Thymus (tissue), 11 donors: ENCODE measurements around the gene RAB3IL1. TPM values are rescaled to one million over a fixed set of nuclear protein-coding genes. Genes with fewer than 3 reads are reported as not detected.
A peak's percentile ranks its signal among the peaks of the same experiment; 100 is the strongest.

Experiments
- DNase-seq, 9 donors: peaks; one replicate each; pipeline ENCODE4 v3.0.0-alpha.2; 2013; ENCODE audit warnings: low spot score in 9 of 9, low read depth in 6 of 9, missing footprints in 1 of 9
- H3K27ac ChIP-seq, 2 donors: one replicate each; pipeline ENCODE4 v1.5.1; 2013; ENCODE audit warnings: control low read depth in 1 of 2, low read depth in 1 of 2, low read length in 1 of 2, mild to moderate bottlenecking in 1 of 2, moderate library complexity in 1 of 2
- H3K27me3 ChIP-seq, 2 donors: one replicate each; pipeline ENCODE4 v1.5.1; 2013; ENCODE audit warnings: low read length in 1 of 2; ENCODE audit not compliant: control insufficient read depth in 2 of 2, insufficient read depth in 1 of 2
- H3K36me3 ChIP-seq, 2 donors: one replicate each; pipeline ENCODE4 v1.5.1; 2013; ENCODE audit warnings: low read length in 1 of 2, mild to moderate bottlenecking in 1 of 2, moderate library complexity in 1 of 2; ENCODE audit not compliant: control insufficient read depth in 2 of 2, insufficient read depth in 2 of 2
- H3K4me1 ChIP-seq, 2 donors: one replicate each; pipeline ENCODE4 v1.5.1; 2013; ENCODE audit warnings: low read length in 2 of 2; ENCODE audit not compliant: control insufficient read depth in 2 of 2, insufficient read depth in 2 of 2
- H3K4me3 ChIP-seq, 2 donors: one replicate each; pipeline ENCODE4 v1.5.1; 2013; ENCODE audit warnings: low read length in 2 of 2, control low read depth in 1 of 2, mild to moderate bottlenecking in 1 of 2
- H3K9me3 ChIP-seq, 2 donors: one replicate each; pipeline ENCODE4 v1.5.1; 2013; ENCODE audit warnings: low read length in 1 of 2, mild to moderate bottlenecking in 1 of 2; ENCODE audit not compliant: control insufficient read depth in 2 of 2, insufficient read depth in 1 of 2
- WGBS: extraction: QIAGEN DNeasy Blood & Tissue Kit; methylation state at CpG from one replicate; pipeline ENCODE4 v1.1.7; 2013; 5-methylcytosine and 5-hydroxymethylcytosine counted together
- polyA plus RNA-seq: library from polyadenylated mRNA; stranded (reverse); fragments of 200-250 nt; gene quantifications from one replicate; pipeline ENCODE4 v1.2.3, GENCODE V29; 2013
- total RNA-seq: library from RNA; stranded (reverse); fragments of 120-200 nt; gene quantifications from one replicate; pipeline ENCODE4 v1.2.4, GENCODE V29; 2013
- donor health status: healthy.

Gene RAB3IL1
- total and polyA plus RNA-seq, 2 donors = 3.6 to 14.2 TPM

DNA sequence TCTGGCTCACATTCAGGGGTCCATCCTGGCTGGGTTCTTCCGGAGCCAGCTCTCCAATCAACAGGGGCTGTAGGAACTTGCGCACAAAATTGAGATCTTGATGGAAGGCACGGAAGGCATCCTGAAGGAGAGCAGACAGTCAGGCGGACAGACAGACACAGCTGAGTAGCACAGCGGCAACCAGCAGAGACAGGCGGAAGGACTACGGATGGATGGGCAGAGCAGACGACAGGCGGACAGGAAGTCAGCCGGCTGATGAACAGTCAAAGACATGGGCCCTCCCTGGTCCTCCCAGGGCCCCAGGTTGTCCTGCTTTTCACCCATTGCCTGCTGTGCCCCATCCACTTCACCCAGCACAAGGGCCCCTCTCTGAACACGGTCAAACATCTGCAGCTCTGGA lies 37.3 kb downstream of the RAB3IL1 start:
- Histone ChIP-seq H3K4me1 (peaks cover 0 to 2% of the 10 kb centered on the region in 2 donors), H3K27ac (no peak overlapping the region), H3K27me3 (no peaks in the 10 kb centered on the region), H3K9me3 (no peaks in the 10 kb centered on the region), H3K36me3 (no peaks in the 10 kb centered on the region), H3K4me3 (no peak overlapping the region)
- 94% methylated on average over 11 of the region's 11 CpGs for WGBS
- DNase-seq = no peak

DNA sequence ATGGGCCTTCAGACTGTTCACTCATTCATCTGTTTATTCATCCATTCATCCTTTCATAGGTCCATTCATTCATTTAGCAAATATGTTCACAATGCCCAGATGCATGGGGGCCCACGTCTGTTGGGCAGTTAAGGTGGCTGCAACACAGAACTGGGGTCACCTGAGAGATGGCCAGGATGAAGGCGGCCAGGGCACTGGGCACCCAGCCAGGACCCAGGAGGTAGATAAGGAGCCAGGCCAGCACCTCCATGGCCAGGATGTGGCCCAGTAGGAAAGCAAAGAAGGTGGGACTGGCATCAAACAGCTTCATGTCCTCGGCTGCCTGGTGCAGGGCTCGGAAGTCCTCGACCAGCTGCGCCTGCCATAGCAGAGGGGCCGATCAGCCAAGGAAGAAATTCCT lies 38.2 kb downstream of the RAB3IL1 start:
- Histone ChIP-seq H3K4me1 (peaks cover 0 to 2% of the 10 kb centered on the region in 2 donors), H3K36me3 (no peaks in the 10 kb centered on the region), H3K4me3 (no peak overlapping the region), H3K27ac (no peak overlapping the region), H3K27me3 (no peaks in the 10 kb centered on the region), H3K9me3 (no peaks in the 10 kb centered on the region)
- 95% methylated on average over 7 of the region's 7 CpGs for WGBS
- DNase-seq = no peak

DNA sequence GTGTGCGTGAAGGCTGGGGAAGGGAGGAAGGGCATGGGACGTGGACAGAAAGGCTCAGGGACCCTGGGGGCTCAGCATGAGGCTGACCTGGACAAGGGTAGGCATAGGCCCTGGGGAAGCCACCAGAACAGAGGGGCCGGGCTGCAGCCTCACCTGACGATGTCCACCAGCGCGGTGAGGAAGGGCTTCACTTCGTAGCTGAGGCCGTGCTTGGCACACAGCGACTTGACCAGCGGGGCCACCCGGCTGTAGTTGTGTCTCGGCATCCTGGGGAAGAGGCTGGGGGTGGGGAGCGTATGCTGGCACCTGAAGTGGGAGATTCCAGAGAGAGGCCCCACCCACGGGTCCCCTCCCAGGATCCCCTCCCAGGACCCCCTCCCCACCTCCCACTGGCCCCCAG lies 41.7 kb downstream of the RAB3IL1 start:
- H3K9me3 ChIP-seq = no peaks in the 10 kb centered on the region
- WGBS = 97% methylated on average over 14 of the region's 14 CpGs
- DNase-seq = no peak
- H3K4me3 ChIP-seq = no peak overlapping the region
- H3K27ac ChIP-seq = no peak overlapping the region
- peaks cover 0 to 12% of the 10 kb centered on the region in 2 donors for H3K4me1 ChIP-seq
- no peaks in the 10 kb centered on the region for H3K36me3 ChIP-seq
- H3K27me3 ChIP-seq = peaks cover 0 to 9% of the 10 kb centered on the region in 2 donors

DNA sequence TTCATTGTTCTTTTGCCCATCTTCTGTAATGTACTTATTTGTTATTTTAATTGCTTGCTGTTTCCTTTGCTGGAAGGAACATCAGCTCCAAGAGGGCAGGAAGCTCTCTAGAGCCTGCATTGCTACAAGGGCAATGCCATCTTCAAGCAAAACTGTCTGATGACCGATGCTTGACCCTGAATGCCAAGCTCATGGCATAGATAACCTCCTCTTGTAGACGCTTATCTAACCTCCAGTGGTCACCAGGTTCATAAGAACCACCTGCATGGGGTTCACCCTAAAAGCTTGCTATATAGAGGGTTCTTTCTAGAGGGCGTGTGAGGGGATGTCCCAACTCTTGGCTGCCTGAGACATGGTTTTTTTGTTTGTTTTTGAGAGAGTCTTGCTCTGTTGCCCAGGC lies 42.5 kb downstream of the RAB3IL1 start:
- H3K27ac ChIP-seq = no peak overlapping the region
- 88% methylated on average over 3 of the region's 3 CpGs for WGBS
- DNase-seq = no peak

DNA sequence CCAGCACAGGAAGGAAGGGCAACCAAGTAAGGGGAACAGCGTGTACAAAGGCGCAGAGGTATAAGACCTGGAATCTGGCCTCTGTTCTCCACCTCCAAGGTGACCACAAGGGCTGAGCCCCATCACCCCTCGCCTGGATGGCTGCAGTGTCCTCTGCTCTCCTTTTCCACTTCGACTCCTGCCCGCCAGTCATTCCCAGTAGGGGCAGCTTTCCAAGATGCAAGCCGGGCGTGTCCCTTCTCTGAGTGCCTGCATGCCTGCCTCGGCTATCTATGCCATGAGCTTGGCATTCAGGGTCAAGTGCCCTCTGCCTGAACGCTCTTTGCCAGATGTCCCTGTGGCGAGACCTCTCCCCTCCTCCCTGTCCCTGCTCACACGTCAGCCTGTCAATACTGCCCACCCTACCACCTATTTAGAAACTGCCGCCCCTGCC lies 43.0 kb downstream of the RAB3IL1 start:
- Histone ChIP-seq H3K27me3 (peaks cover 0 to 13% of the 10 kb centered on the region in 2 donors), H3K4me3 (no peak overlapping the region), H3K27ac (no peak overlapping the region), H3K9me3 (no peaks in the 10 kb centered on the region), H3K4me1 (peaks cover 0 to 13% of the 10 kb centered on the region in 2 donors), H3K36me3 (no peaks in the 10 kb centered on the region)
- 96% methylated on average over 12 of the region's 12 CpGs for WGBS
- DNase-seq = no peak

More for the DNA sequence above, 42.5 kb downstream of the RAB3IL1 start:
- Histone ChIP-seq H3K9me3 (no peaks in the 10 kb centered on the region), H3K4me1 (peaks cover 0 to 13% of the 10 kb centered on the region in 2 donors), H3K27me3 (peaks cover 0 to 13% of the 10 kb centered on the region in 2 donors), H3K4me3 (no peak overlapping the region), H3K36me3 (no peaks in the 10 kb centered on the region)

DNA sequence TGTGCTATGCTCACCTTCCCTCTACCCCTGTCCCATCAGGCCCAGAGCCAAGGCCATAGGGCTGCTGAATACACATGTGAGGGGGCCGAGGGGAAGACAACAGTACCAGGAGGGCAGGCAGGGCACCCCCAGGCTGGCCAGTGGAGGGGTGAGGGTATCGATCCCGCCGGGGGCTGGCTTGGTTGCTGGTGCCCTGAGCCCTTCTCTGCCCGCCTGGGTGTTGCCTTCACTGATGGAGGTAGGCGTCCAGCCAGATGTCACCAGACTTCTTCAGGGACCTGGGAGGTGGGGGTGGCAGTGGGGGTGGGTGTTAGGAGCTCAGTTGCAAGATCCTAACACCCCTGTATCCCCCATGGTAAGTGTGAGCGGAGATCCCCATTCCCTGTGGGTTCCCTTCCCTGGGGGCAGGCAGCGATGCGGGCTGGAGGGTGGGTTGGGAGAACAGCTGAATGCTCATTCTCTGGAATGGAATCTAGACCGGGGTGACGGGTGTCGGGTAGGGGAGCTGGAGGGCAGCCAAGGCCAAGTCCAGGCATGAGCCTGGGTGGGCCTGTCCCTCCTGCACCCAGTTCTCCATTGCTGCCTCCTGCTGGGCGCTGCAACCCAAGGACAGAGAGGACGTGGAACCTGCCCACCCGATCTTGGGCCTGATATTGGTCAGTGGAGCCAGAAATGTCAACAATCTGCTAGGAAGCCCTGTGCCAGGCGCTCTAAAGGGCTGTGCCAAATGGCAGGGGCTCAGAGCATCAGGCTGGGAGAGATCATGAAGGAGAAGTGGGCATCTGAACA lies 43.6 kb downstream of the RAB3IL1 start:
- 95% methylated on average over 16 of the region's 16 CpGs for WGBS
- peaks cover 0 to 13% of the 10 kb centered on the region in 2 donors for H3K27me3 ChIP-seq
- no peaks in the 10 kb centered on the region for H3K36me3 ChIP-seq
- peaks cover 0 to 13% of the 10 kb centered on the region in 2 donors for H3K4me1 ChIP-seq
- DNase-seq = no peak
- no peaks in the 10 kb centered on the region for H3K9me3 ChIP-seq
- no peak overlapping the region for H3K27ac ChIP-seq
- no peak overlapping the region for H3K4me3 ChIP-seq

DNA sequence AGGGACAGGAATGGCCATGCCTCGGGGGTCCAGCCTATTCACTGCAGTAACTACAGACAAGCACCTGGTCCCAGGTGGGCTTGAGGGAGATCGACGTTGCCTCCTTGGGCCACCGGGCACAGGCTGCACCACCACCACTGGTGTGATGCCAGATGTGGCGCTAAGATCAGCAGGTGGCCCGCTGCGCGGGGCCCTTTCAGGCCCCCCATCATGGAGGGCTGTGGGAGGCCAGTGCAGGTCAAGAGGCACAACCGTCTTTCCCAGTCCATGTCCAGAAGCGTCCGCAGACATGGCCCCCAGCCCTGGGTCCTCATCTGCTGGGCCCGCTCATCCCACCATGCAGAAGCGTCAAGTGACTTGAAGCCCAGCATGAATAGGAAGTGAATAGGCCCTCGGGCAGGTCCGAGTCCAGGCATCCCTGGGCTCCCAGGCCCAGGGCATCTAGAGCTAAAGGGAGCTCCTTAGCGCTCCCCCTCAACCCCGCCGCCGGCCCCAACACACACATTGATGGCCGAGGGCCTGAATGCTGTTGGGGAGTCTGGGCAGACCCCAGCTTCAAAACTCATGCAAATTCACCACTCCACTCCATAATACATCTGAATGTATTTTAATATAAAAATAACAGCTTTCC lies 44.3 kb downstream of the RAB3IL1 start:
- WGBS = 98% methylated on average over 20 of the region's 20 CpGs
- H3K27me3 ChIP-seq = peaks cover 0 to 13% of the 10 kb centered on the region in 2 donors
- H3K4me3 ChIP-seq = no peak overlapping the region
- H3K27ac ChIP-seq = no peak overlapping the region
- no peaks in the 10 kb centered on the region for H3K36me3 ChIP-seq
- H3K9me3 ChIP-seq = no peaks in the 10 kb centered on the region
- peaks cover 0 to 13% of the 10 kb centered on the region in 2 donors for H3K4me1 ChIP-seq
- no peak for DNase-seq

DNA sequence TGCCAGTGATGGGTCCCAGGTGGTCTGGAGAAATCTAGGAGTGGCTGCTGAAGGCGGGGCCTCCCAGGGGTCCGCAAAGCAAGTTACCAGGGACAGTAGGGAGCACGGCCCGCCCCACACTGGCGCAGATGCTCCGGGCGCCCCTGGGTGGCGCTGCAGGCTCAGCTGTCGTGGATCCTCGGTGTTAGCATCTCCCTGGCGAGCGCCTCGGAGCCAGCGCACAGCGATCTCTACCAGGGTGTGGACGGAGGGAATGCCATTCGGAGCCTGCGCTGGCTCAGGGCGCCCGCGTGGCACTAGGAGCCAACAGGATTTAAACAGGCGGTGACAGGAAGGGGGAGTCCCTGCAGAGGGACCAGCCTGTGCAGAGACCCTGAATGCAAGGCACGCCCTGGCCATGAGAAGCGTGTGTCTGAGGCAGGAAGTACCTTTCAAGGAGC lies 46.2 kb downstream of the RAB3IL1 start:
- WGBS = 9% methylated on average over 24 of the region's 24 CpGs
- Histone ChIP-seq H3K36me3 (peaks cover 0 to 6% of the 10 kb centered on the region in 2 donors), H3K27ac (no peak overlapping the region), H3K4me1 (peaks cover 0 to 13% of the 10 kb centered on the region in 2 donors), H3K27me3 (peaks cover 0 to 13% of the 10 kb centered on the region in 2 donors), H3K9me3 (no peaks in the 10 kb centered on the region), H3K4me3 (no peak overlapping the region)
- DNase-seq = peak; percentile 14 to 75 (median 49)

DNA sequence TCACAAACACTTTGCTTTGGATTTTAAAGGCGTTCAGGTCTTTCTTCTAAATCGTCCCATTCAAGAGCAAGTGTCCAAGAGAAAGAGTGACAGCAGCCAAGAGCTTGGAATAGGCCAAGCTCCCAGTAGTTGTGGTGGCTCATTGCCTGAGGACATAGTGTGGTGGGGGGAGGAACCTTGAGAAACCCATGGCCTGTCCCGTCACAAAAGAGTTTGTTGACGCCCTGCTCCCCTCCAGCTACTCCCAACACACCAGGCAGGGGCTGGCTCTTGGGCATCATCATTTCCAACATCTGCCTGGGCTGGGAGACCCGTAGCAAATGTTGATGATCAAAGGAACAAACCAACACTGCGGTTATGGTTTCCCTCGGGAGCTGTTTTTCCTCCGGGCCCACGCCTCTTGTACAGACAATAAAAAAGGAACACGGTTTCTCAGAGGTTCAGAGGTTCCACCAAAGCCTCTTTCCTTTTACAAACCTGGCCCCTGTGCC lies 46.8 kb downstream of the RAB3IL1 start:
- Histone ChIP-seq H3K4me3 (no peak overlapping the region), H3K4me1 (peaks cover 0 to 12% of the 10 kb centered on the region in 2 donors), H3K27ac (no peak overlapping the region), H3K9me3 (no peaks in the 10 kb centered on the region), H3K36me3 (peaks cover 4 to 10% of the 10 kb centered on the region in 2 donors), H3K27me3 (peaks cover 0 to 13% of the 10 kb centered on the region in 2 donors)
- WGBS = 85% methylated on average over 10 of the region's 10 CpGs
- DNase-seq = no peak
